ENCODE results near the gene NLRP8. TPM values are rescaled to one million over a fixed set of nuclear protein-coding genes. Genes with fewer than 3 reads are reported as not detected.
A peak's percentile ranks its signal among the peaks of the same experiment; 100 is the strongest.
"Not testable (repeated sequence)": the region's sequence is repeated elsewhere in the genome, so short reads cannot be mapped to it uniquely, and the experiment has no call there.

The NLRP8 gene
- total RNA-seq, 1 donor from 2014 or later = not detected

DNA sequence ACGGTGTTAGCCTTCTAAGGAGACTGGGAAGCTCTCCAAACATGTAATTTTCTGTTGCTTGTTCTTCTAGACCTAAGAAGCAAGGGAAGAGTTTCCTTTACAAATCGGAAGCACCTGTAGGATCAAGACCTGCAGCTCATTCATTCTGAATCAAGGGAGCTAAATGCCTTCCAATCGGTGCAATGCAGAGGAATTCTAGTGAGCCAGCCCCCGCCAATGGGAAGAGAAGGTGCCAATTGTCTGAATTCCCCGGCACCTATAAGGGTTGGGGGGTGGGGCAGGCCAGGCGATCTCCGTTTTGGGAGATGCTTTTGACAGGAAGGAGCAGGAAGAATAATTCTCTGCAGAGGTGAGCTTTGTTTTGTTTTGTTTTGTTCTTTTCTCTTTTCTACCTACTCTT lies 8.4 kb upstream of the NLRP8 start:
- Histone ChIP-seq H3K36me3 (no peaks in the 10 kb centered on the region), H3K9me3 (no peaks in the 10 kb centered on the region), H3K4me3 (no peak overlapping the region), H3K4me1 (no peaks in the 10 kb centered on the region), H3K27ac (no peak overlapping the region), H3K27me3 (no peaks in the 10 kb centered on the region)
- TF ChIP-seq POLR2A (IDR thresholded peaks at IDR 0.05) = no peak
- TF ChIP-seq CTCF (IDR thresholded peaks at IDR 0.05) = no peak
- TF ChIP-seq POLR2AphosphoS5 (IDR thresholded peaks at IDR 0.05; ENCODE audit: insufficient read depth in 1 of 2, low read depth in 1 of 2) = no peak
- intact Hi-C loops (cut with DNase I) = no loop called here
- DNase-seq (ENCODE audit: extremely low spot score in 2 of 2) = peak in 1 of 2 donors; percentile 28

DNA sequence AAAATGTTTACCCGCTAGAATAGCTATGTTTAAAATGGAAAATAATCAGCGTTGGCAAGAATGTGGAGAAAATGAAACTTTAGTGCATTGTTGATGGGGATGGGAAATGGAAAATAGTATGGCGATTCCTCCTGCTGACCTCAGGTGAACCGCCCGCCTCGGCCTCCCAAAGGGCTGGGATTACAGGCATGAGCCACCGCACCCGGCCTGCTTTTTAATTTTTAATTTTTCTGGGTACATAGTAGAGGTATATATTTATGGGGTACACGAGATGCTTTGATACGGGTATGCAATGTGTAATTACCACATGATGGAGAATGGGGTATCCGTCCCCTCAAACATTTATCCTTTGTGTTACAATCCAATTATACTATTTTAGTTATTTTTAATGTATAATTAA lies 7.3 kb upstream of the NLRP8 start:
- Histone ChIP-seq H3K27ac (no peak overlapping the region), H3K27me3 (no peaks in the 10 kb centered on the region), H3K36me3 (no peaks in the 10 kb centered on the region), H3K4me1 (no peaks in the 10 kb centered on the region), H3K4me3 (no peak overlapping the region), H3K9me3 (no peaks in the 10 kb centered on the region)
- no peak for TF ChIP-seq CTCF (IDR thresholded peaks at IDR 0.05)
- no peak for TF ChIP-seq POLR2AphosphoS5 (IDR thresholded peaks at IDR 0.05; ENCODE audit: insufficient read depth in 1 of 2, low read depth in 1 of 2)
- no peak for TF ChIP-seq POLR2A (IDR thresholded peaks at IDR 0.05)
- intact Hi-C loops (cut with DNase I) = no loop called here
- peak in 1 of 2 donors; percentile 11 for DNase-seq (ENCODE audit: extremely low spot score in 2 of 2)

DNA sequence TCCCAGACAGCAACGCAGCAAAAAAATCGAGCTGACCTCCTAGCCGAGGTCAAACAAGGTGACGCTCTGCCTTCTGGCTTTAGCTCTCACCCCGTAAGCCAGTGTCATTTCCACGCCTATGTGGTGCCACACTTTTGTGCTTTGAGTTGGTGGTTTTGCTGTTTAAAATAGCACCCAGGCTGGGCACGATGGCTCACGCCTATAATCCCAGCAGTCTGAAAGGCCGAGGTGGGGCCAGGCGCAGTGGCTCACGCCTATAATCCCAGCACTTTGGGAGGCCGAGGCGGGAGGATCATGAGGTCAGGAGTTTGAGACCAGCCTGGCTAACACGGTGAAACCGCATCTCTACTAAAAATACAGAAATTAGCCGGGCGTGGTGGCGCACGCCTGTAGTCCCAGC lies 2.9 kb downstream of the NLRP8 start:
- H3K36me3 ChIP-seq; H3K9me3 ChIP-seq; DNase-seq (ENCODE audit: extremely low spot score in 2 of 2); H3K27ac ChIP-seq; H3K4me3 ChIP-seq; intact Hi-C loops (cut with DNase I); H3K4me1 ChIP-seq; H3K27me3 ChIP-seq: not testable (repeated sequence)

GRCh38 chr19:55956431-55956830 lies 8.8 kb downstream of the NLRP8 start:
- Histone ChIP-seq H3K36me3 (no peaks in the 10 kb centered on the region), H3K4me1 (no peaks in the 10 kb centered on the region), H3K4me3 (no peak overlapping the region), H3K27ac (no peak overlapping the region), H3K27me3 (no peaks in the 10 kb centered on the region), H3K9me3 (no peaks in the 10 kb centered on the region)
- no peak for TF ChIP-seq CTCF (IDR thresholded peaks at IDR 0.05)
- TF ChIP-seq POLR2A (IDR thresholded peaks at IDR 0.05) = no peak
- TF ChIP-seq POLR2AphosphoS5 (IDR thresholded peaks at IDR 0.05; ENCODE audit: insufficient read depth in 1 of 2, low read depth in 1 of 2) = no peak
- intact Hi-C loops (cut with DNase I) = no loop called here
- DNase-seq (ENCODE audit: extremely low spot score in 2 of 2) = no peak

GRCh38 chr19:55958356-55958755 lies 10.7 kb downstream of the NLRP8 start:
- Histone ChIP-seq H3K27ac (no peak overlapping the region), H3K4me3 (no peak overlapping the region), H3K36me3 (no peaks in the 10 kb centered on the region), H3K27me3 (no peaks in the 10 kb centered on the region), H3K9me3 (no peaks in the 10 kb centered on the region), H3K4me1 (no peaks in the 10 kb centered on the region)
- TF ChIP-seq POLR2A (IDR thresholded peaks at IDR 0.05) (no peak), CTCF (IDR thresholded peaks at IDR 0.05) (no peak), POLR2AphosphoS5 (IDR thresholded peaks at IDR 0.05; ENCODE audit: insufficient read depth in 1 of 2, low read depth in 1 of 2) (no peak)
- no peak for DNase-seq (ENCODE audit: extremely low spot score in 2 of 2)
- intact Hi-C loops (cut with DNase I) = no loop called here

Measured in vagina (tissue), 2 donors.